ENCODE measurements around the gene ASPDH.

DNA sequence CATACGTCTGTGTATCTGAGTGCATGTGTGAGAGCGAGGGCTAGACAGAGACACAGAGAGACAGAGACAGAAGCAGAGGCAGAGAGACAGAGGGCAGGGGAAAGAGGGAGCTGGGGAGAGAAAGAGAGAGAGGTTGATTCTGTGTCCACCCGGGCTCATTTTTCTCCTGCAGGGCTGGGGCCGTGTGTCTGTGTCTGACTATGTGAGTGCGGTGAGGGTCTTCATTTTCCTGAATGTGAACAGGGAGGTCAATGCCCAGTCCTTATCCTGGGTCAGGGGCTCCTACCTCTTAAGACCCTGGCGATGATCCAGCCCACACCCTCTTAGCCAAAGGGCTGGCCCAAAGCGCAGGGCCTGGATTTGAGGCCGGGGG lies 36.9 kb upstream of the ASPDH start:
- no peak for TF ChIP-seq SIN3A (IDR thresholded peaks at IDR 0.05; ENCODE audit: borderline replicate concordance, insufficient read depth, low read length)
- no peak for TF ChIP-seq TAF1 (IDR thresholded peaks at IDR 0.05; ENCODE audit: borderline replicate concordance, insufficient read depth, low read length)
- TF ChIP-seq, protein P1, sequence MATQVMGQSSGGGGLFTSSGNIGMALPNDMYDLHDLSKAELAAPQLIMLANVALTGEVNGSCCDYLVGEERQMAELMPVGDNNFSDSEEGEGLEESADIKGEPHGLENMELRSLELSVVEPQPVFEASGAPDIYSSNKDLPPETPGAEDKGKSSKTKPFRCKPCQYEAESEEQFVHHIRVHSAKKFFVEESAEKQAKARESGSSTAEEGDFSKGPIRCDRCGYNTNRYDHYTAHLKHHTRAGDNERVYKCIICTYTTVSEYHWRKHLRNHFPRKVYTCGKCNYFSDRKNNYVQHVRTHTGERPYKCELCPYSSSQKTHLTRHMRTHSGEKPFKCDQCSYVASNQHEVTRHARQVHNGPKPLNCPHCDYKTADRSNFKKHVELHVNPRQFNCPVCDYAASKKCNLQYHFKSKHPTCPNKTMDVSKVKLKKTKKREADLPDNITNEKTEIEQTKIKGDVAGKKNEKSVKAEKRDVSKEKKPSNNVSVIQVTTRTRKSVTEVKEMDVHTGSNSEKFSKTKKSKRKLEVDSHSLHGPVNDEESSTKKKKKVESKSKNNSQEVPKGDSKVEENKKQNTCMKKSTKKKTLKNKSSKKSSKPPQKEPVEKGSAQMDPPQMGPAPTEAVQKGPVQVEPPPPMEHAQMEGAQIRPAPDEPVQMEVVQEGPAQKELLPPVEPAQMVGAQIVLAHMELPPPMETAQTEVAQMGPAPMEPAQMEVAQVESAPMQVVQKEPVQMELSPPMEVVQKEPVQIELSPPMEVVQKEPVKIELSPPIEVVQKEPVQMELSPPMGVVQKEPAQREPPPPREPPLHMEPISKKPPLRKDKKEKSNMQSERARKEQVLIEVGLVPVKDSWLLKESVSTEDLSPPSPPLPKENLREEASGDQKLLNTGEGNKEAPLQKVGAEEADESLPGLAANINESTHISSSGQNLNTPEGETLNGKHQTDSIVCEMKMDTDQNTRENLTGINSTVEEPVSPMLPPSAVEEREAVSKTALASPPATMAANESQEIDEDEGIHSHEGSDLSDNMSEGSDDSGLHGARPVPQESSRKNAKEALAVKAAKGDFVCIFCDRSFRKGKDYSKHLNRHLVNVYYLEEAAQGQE (IDR thresholded peaks at IDR 0.05; ENCODE audit: insufficient read depth in 1 of 2, low read depth in 2 of 2, low read length in 2 of 2) = no peak
